ENCODE measurements around the gene STX11.

The STX11 gene

DNA sequence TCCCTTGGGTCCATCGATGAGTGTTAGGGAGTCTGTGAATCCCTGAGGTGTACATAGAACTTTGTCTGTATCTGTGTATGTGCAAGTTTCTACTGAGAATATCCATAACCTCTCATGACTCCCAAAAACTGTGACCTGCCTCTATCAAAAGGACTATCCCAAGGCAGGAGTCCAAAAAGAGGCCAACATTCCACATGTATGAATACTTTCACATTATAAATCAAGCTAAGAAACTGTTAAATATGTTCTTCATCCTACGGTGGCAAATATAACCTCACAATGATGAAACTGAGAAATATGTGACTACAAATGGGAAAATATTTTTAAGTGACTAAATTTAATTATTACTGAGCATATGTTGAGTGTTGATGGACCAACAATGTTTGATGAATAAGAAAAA is 16.1 kb upstream of the STX11 start:
- H3K4me3 ChIP-seq (ENCODE audit: low read depth, low read length): no peak overlapping the region
- no peak for DNase-seq
- no peak overlapping the region for H3K27ac ChIP-seq
- TF ChIP-seq, protein P1, sequence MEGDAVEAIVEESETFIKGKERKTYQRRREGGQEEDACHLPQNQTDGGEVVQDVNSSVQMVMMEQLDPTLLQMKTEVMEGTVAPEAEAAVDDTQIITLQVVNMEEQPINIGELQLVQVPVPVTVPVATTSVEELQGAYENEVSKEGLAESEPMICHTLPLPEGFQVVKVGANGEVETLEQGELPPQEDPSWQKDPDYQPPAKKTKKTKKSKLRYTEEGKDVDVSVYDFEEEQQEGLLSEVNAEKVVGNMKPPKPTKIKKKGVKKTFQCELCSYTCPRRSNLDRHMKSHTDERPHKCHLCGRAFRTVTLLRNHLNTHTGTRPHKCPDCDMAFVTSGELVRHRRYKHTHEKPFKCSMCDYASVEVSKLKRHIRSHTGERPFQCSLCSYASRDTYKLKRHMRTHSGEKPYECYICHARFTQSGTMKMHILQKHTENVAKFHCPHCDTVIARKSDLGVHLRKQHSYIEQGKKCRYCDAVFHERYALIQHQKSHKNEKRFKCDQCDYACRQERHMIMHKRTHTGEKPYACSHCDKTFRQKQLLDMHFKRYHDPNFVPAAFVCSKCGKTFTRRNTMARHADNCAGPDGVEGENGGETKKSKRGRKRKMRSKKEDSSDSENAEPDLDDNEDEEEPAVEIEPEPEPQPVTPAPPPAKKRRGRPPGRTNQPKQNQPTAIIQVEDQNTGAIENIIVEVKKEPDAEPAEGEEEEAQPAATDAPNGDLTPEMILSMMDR (IDR thresholded peaks at IDR 0.05; ENCODE audit: low read depth, low read length): no peak
- H3K27me3 ChIP-seq (ENCODE audit: insufficient read depth, low read depth, severe bottlenecking): no peaks in the 10 kb centered on the region
- no peaks in the 10 kb centered on the region for H3K9me3 ChIP-seq (ENCODE audit: severe bottlenecking)
- no peaks in the 10 kb centered on the region for H3K36me3 ChIP-seq

DNA sequence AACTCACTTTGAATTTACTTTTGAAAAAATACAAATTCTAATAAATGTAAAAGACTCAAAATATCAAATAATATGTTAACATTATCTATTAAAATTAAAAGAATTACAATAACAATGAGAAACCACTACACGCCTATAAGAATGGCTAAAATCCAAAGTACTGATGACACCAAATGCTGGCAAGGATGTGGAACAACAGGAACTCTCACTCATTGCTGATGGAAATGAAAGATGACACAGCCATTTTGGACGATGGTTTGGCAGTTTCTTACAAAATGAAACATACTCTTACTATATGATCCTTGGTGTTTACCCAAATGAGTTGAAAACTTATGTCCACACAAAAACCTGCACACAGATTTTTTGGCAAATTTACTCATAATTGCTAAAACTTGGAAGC is 15.6 kb upstream of the STX11 start:
- Histone ChIP-seq H3K36me3 (no peaks in the 10 kb centered on the region), H3K27me3 (ENCODE audit: insufficient read depth, low read depth, severe bottlenecking) (no peaks in the 10 kb centered on the region), H3K27ac (no peak overlapping the region), H3K4me3 (ENCODE audit: low read depth, low read length) (no peak overlapping the region), H3K9me3 (ENCODE audit: severe bottlenecking) (no peaks in the 10 kb centered on the region)
- DNase-seq: no peak
- TF ChIP-seq, protein P1 (IDR thresholded peaks at IDR 0.05; ENCODE audit: low read depth, low read length): no peak

DNA sequence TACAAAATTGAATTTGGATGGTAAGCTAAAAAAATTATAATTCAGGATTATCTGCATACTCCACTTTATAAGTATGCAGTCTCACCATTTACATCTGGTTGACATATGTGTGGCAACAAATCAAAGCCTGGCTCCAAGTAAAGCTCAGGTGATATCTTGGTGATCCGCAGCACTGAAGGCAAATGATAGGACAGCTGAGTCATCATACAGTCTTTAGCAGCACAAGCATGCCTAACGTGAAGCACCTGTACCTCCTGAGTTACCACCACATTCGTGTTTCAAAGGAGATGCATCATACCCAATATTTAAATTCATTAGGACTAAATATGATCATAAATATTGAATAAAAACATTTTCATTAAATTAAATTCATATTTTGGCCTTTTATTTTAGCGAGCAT is 11.8 kb upstream of the STX11 start:
- Histone ChIP-seq H3K36me3 (no peaks in the 10 kb centered on the region), H3K27ac (no peak overlapping the region), H3K27me3 (ENCODE audit: insufficient read depth, low read depth, severe bottlenecking) (no peaks in the 10 kb centered on the region), H3K4me3 (ENCODE audit: low read depth, low read length) (no peak overlapping the region), H3K9me3 (ENCODE audit: severe bottlenecking) (no peaks in the 10 kb centered on the region)
- DNase-seq: no peak
- TF ChIP-seq, protein P1 (IDR thresholded peaks at IDR 0.05; ENCODE audit: low read depth, low read length): no peak

DNA sequence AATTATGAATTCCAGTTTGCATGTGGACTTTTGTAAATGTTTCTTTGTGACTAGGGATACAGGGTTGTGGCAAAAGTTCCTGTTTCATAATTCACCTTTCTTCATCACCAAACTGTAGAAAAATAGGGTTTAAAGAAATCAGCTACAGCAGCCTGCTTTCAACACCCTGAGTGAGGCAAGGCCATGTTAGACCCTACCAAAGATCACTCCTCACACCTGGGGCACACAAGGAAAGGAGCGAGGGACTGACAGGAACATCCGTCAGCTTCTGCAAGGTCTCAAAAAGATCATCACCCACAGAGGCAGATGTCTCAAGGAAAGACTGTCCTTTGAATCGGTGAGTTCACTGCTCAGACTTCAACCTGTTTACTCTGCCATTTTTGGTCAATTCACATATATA is 10.5 kb upstream of the STX11 start:
- no peak overlapping the region for H3K27ac ChIP-seq
- H3K9me3 ChIP-seq (ENCODE audit: severe bottlenecking): no peaks in the 10 kb centered on the region
- no peak for DNase-seq
- no peaks in the 10 kb centered on the region for H3K36me3 ChIP-seq
- H3K4me3 ChIP-seq (ENCODE audit: low read depth, low read length): no peak overlapping the region
- TF ChIP-seq, protein P1 (IDR thresholded peaks at IDR 0.05; ENCODE audit: low read depth, low read length): no peak
- no peaks in the 10 kb centered on the region for H3K27me3 ChIP-seq (ENCODE audit: insufficient read depth, low read depth, severe bottlenecking)

DNA sequence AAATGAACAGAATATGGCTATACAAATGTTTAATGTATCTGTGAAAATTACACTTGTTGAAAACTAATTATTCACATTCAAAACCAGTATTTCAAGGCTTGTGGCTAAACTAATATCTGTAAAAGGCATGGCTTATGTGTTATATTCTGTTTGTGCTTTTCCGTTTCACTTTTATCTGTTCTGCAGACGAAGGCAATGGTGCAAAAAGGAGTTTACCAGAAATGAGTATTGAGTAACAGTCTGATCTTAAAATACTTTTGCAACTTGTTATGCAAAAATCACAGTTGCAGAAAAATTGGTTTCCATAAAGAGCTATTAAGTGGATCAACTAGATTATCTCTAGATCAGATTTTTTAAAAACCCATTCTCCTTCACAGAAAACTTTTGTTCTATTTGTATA is 9.4 kb upstream of the STX11 start:
- TF ChIP-seq, protein P1 (IDR thresholded peaks at IDR 0.05; ENCODE audit: low read depth, low read length): no peak
- DNase-seq: no peak
- Histone ChIP-seq H3K27me3 (ENCODE audit: insufficient read depth, low read depth, severe bottlenecking) (no peaks in the 10 kb centered on the region), H3K36me3 (no peaks in the 10 kb centered on the region), H3K9me3 (ENCODE audit: severe bottlenecking) (no peaks in the 10 kb centered on the region), H3K27ac (no peak overlapping the region), H3K4me3 (ENCODE audit: low read depth, low read length) (no peak overlapping the region)

DNA sequence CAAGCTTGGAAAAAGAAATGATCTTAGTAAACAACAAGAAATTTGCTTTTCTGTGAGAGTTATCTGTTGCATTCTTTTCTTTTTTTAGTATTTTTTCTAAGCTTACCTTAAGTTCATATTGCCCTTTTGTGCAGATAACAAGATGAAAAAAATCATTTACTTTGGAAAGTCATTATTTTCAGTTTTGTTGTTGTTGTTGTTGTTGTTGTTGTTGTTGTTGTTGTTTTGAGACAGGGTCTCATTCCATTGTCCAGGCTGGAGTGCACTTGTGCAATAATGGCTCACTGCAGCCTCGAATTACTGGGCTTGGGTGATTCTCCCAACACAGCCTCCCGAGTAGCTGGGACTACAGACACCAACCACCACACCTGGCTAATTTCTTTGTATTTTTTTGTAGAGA is 8.8 kb upstream of the STX11 start:
- TF ChIP-seq, protein P1 (IDR thresholded peaks at IDR 0.05; ENCODE audit: low read depth, low read length): no peak
- Histone ChIP-seq H3K27ac (no peak overlapping the region), H3K27me3 (ENCODE audit: insufficient read depth, low read depth, severe bottlenecking) (no peaks in the 10 kb centered on the region), H3K36me3 (no peaks in the 10 kb centered on the region), H3K9me3 (ENCODE audit: severe bottlenecking) (no peaks in the 10 kb centered on the region), H3K4me3 (ENCODE audit: low read depth, low read length) (no peak overlapping the region)
- no peak for DNase-seq
